Uterus (tissue), 2 donors: ENCODE data around the gene GPR37L1.

Experiments
- POLR2A ChIP-seq, 2 donors: fragments of 450-650 bp; IDR thresholded peaks; one replicate each; pipeline ENCODE4 v1.6.1; 2016; ENCODE audit warnings: antibody characterized with exemption in 2 of 2, mild to moderate bottlenecking in 1 of 2, moderate library complexity in 1 of 2
- TF ChIP-seq, protein P1 (sequence below), 4 experiments: fragments of 200-600 bp in 2 of 4; fragments of 450-650 bp in 2 of 4; sonication (generic) in 2 of 4; IDR thresholded peaks; one replicate each; pipeline ENCODE4 v1.5.1; 2016 to 2019; ENCODE audit warnings: antibody characterized with exemption in 4 of 4, mild to moderate bottlenecking in 2 of 4, moderate library complexity in 1 of 4

- TF ChIP-seq, protein P1, sequence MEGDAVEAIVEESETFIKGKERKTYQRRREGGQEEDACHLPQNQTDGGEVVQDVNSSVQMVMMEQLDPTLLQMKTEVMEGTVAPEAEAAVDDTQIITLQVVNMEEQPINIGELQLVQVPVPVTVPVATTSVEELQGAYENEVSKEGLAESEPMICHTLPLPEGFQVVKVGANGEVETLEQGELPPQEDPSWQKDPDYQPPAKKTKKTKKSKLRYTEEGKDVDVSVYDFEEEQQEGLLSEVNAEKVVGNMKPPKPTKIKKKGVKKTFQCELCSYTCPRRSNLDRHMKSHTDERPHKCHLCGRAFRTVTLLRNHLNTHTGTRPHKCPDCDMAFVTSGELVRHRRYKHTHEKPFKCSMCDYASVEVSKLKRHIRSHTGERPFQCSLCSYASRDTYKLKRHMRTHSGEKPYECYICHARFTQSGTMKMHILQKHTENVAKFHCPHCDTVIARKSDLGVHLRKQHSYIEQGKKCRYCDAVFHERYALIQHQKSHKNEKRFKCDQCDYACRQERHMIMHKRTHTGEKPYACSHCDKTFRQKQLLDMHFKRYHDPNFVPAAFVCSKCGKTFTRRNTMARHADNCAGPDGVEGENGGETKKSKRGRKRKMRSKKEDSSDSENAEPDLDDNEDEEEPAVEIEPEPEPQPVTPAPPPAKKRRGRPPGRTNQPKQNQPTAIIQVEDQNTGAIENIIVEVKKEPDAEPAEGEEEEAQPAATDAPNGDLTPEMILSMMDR (IDR thresholded peaks at IDR 0.05) = no peak
- TF ChIP-seq POLR2A (IDR thresholded peaks at IDR 0.05) = no peak
These were observed 15.4 kb upstream of the GPR37L1 start for GRCh38 chr1:202107321-202107761.
